HL-60 (cell line): ENCODE data around the gene MLH1.

Source experiments
- DNase-seq, 2 experiments: peaks; one replicate each; pipeline ENCODE4 v3.0.0-alpha.2; 2010 to 2020; ENCODE audit warnings: low read depth in 1 of 2, low spot score in 1 of 2
- H3K27ac ChIP-seq: fragments of 250-450 bp; sonication (Bioruptor Pico); replicated peaks from 2 replicates; pipeline ENCODE4 v1.5.1; 2020; ENCODE audit warnings: mild to moderate bottlenecking, moderate library complexity
- H3K27me3 ChIP-seq: fragments of 250-450 bp; sonication (Bioruptor Pico); 2 replicates; pipeline ENCODE4 v1.5.1; 2021; ENCODE audit warnings: mild to moderate bottlenecking, moderate library complexity; ENCODE audit not compliant: insufficient read depth, poor library complexity, severe bottlenecking
- H3K4me3 ChIP-seq: replicated peaks from 2 replicates; pipeline ENCODE4 v1.5.1; 2011; ENCODE audit warnings: mild to moderate bottlenecking, control low read depth, low read length; ENCODE audit not compliant: insufficient read depth
- GABPA ChIP-seq: IDR thresholded peaks from 2 replicates; pipeline ENCODE4 v1.6.1; 2012; ENCODE audit warnings: low read depth
- POLR2AphosphoS5 ChIP-seq: IDR thresholded peaks from 2 replicates; pipeline ENCODE4 v1.6.1; 2012; ENCODE audit warnings: low read depth
- SPI1 ChIP-seq: IDR thresholded peaks from 2 replicates; pipeline ENCODE4 v1.6.1; 2012; ENCODE audit warnings: low read depth, mild to moderate bottlenecking, borderline replicate concordance
- TF ChIP-seq, protein P1 (sequence below): IDR thresholded peaks from 2 replicates; pipeline ENCODE4 v1.6.1; 2012; ENCODE audit warnings: low read depth; ENCODE audit not compliant: insufficient replicate concordance
- TF ChIP-seq, protein P2 (sequence below): IDR thresholded peaks from one replicate; pipeline ENCODE4 v1.5.1; 2011; ENCODE audit warnings: low read length, control low read depth, inconsistent platforms; ENCODE audit not compliant: insufficient read depth

MLH1 gene

DNA sequence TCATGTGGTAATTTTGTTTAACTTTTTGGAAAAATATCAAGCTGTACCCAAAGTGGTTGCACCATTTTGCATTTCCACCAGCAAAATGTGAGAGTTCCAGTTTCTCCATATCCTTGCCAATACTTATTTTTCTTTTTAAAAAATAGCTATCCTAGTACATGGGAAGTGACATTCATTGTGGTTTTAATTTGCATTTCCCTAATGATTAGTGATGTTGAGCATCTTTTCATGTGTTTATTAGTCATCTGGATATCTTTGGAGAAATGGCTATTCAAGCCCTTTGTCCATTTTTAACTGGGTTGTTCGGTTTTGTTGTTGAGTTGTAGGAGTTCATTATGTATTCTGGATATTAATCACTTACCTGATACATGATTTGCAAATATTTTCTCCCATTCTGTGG lies 29.0 kb upstream of the MLH1 start:
- TF ChIP-seq, protein P1, sequence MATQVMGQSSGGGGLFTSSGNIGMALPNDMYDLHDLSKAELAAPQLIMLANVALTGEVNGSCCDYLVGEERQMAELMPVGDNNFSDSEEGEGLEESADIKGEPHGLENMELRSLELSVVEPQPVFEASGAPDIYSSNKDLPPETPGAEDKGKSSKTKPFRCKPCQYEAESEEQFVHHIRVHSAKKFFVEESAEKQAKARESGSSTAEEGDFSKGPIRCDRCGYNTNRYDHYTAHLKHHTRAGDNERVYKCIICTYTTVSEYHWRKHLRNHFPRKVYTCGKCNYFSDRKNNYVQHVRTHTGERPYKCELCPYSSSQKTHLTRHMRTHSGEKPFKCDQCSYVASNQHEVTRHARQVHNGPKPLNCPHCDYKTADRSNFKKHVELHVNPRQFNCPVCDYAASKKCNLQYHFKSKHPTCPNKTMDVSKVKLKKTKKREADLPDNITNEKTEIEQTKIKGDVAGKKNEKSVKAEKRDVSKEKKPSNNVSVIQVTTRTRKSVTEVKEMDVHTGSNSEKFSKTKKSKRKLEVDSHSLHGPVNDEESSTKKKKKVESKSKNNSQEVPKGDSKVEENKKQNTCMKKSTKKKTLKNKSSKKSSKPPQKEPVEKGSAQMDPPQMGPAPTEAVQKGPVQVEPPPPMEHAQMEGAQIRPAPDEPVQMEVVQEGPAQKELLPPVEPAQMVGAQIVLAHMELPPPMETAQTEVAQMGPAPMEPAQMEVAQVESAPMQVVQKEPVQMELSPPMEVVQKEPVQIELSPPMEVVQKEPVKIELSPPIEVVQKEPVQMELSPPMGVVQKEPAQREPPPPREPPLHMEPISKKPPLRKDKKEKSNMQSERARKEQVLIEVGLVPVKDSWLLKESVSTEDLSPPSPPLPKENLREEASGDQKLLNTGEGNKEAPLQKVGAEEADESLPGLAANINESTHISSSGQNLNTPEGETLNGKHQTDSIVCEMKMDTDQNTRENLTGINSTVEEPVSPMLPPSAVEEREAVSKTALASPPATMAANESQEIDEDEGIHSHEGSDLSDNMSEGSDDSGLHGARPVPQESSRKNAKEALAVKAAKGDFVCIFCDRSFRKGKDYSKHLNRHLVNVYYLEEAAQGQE = no peak
- TF ChIP-seq GABPA (no peak), SPI1 (no peak), POLR2AphosphoS5 (no peak)
- TF ChIP-seq, protein P2, sequence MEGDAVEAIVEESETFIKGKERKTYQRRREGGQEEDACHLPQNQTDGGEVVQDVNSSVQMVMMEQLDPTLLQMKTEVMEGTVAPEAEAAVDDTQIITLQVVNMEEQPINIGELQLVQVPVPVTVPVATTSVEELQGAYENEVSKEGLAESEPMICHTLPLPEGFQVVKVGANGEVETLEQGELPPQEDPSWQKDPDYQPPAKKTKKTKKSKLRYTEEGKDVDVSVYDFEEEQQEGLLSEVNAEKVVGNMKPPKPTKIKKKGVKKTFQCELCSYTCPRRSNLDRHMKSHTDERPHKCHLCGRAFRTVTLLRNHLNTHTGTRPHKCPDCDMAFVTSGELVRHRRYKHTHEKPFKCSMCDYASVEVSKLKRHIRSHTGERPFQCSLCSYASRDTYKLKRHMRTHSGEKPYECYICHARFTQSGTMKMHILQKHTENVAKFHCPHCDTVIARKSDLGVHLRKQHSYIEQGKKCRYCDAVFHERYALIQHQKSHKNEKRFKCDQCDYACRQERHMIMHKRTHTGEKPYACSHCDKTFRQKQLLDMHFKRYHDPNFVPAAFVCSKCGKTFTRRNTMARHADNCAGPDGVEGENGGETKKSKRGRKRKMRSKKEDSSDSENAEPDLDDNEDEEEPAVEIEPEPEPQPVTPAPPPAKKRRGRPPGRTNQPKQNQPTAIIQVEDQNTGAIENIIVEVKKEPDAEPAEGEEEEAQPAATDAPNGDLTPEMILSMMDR = no peak
- DNase-seq = no peak
- no peak overlapping the region for H3K27ac ChIP-seq
- H3K27me3 ChIP-seq = no peaks in the 10 kb centered on the region
- no peak overlapping the region for H3K4me3 ChIP-seq

DNA sequence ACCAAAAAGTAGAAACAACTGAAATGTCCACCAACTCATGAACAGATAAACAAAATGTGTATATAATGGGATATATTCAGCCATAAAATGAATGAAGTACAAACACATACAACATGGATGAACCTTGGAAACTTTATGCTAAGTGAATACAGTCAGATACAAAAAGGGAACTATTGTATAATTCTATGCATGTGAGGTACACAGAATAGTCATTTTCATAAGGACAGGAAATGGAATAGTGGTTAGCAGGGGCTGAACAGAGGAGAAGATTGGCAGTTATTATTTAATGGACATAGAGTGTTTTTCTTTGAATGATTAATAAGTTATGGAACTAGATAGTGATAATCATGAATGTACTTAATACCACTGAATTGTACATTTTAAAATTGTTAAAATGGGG lies 28.5 kb upstream of the MLH1 start:
- no peaks in the 10 kb centered on the region for H3K27me3 ChIP-seq
- TF ChIP-seq, protein P1 = no peak
- no peak for TF ChIP-seq SPI1
- TF ChIP-seq GABPA = no peak
- TF ChIP-seq POLR2AphosphoS5 = no peak
- TF ChIP-seq, protein P2 = no peak
- H3K27ac ChIP-seq = no peak overlapping the region
- no peak for DNase-seq
- no peak overlapping the region for H3K4me3 ChIP-seq

DNA sequence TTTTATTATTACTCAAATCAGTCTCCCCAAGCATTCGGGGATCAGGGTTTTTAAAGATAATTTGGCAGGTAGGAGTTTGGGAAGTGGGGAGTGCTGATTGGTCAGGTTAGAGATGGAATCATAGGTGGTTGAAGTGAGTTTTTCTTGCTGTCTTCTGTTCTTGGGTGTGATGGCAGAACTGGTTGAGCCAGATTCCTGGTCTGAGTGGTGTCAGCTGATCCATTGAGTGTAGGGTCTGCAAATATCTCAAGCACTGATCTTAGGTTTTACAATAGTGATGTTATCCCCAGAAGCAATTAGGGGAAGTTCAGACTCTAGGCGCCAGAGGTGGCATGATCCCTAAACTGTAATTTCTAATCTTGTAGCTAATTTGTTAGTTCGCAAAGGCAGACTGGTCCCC lies 27.9 kb upstream of the MLH1 start:
- Histone ChIP-seq H3K27me3 (no peaks in the 10 kb centered on the region), H3K27ac (no peak overlapping the region), H3K4me3 (no peak overlapping the region)
- no peak for TF ChIP-seq GABPA
- no peak for TF ChIP-seq SPI1
- TF ChIP-seq, protein P1 = no peak
- no peak for TF ChIP-seq POLR2AphosphoS5
- TF ChIP-seq, protein P2 = no peak
- no peak for DNase-seq
